Transverse colon (tissue), 4 donors: Measurements from ENCODE around the gene SEPHS1.

Experiments
- EP300 ChIP-seq: sonication (generic); formaldehyde crosslinking; IDR thresholded peaks from one replicate; pipeline ENCODE4 v1.6.1; 2017; ENCODE audit warnings: antibody characterized with exemption, low read depth
- POLR2A ChIP-seq: fragments of 450-650 bp; IDR thresholded peaks from one replicate; pipeline ENCODE4 v1.6.1; 2016; ENCODE audit warnings: antibody characterized with exemption, mild to moderate bottlenecking, moderate library complexity
- POLR2AphosphoS5 ChIP-seq, 3 donors: sonication (generic); formaldehyde crosslinking; IDR thresholded peaks; one replicate each; pipeline ENCODE4 v1.6.1; 2016; ENCODE audit warnings: antibody characterized with exemption in 3 of 3
- TF ChIP-seq, protein P1 (sequence below), 5 experiments: fragments of 200-600 bp in 3 of 5; fragments of 450-650 bp in 2 of 5; sonication (generic) in 3 of 5; IDR thresholded peaks; 1 replicate in 2 of 5; 2 replicates in 3 of 5; pipeline ENCODE4 v1.5.1; 2016 to 2017; ENCODE audit warnings: antibody characterized with exemption in 5 of 5, inconsistent platforms in 3 of 5, mild to moderate bottlenecking in 2 of 5, moderate library complexity in 1 of 5

DNA sequence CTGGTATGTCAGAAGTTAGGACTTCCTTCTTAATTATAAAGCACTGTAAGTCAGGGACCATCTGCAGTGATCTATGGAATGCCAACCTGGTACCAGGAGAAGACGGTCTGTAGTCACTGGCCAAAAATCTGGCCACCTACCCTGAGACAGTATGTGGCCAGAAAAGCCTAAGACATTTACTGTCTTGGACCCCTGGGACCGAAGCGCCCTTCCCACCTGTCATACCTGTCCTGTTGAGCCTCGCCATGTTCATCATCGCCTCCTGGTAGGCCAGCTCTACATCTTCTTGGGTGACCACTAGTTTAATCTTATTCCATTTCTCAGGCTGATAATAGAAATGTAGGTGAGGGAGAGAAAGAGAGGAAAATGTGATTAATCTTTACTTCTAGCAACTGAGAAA, 20.0 kb downstream of the SEPHS1 start:
- TF ChIP-seq POLR2A (no peak), EP300 (no peak), POLR2AphosphoS5 (IDR thresholded peaks at IDR 0.05) (no peak)
- TF ChIP-seq, protein P1, sequence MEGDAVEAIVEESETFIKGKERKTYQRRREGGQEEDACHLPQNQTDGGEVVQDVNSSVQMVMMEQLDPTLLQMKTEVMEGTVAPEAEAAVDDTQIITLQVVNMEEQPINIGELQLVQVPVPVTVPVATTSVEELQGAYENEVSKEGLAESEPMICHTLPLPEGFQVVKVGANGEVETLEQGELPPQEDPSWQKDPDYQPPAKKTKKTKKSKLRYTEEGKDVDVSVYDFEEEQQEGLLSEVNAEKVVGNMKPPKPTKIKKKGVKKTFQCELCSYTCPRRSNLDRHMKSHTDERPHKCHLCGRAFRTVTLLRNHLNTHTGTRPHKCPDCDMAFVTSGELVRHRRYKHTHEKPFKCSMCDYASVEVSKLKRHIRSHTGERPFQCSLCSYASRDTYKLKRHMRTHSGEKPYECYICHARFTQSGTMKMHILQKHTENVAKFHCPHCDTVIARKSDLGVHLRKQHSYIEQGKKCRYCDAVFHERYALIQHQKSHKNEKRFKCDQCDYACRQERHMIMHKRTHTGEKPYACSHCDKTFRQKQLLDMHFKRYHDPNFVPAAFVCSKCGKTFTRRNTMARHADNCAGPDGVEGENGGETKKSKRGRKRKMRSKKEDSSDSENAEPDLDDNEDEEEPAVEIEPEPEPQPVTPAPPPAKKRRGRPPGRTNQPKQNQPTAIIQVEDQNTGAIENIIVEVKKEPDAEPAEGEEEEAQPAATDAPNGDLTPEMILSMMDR (IDR thresholded peaks at IDR 0.05) = no peak
